Measurements from ENCODE around the gene NPAS3. TPM values are rescaled to one million over a fixed set of nuclear protein-coding genes. Genes with fewer than 3 reads are reported as not detected.
A peak's percentile ranks its signal among the peaks of the same experiment; 100 is the strongest.

NPAS3 gene
- total RNA-seq, 1 experiment from 2014 or later, result 0.36 TPM

DNA sequence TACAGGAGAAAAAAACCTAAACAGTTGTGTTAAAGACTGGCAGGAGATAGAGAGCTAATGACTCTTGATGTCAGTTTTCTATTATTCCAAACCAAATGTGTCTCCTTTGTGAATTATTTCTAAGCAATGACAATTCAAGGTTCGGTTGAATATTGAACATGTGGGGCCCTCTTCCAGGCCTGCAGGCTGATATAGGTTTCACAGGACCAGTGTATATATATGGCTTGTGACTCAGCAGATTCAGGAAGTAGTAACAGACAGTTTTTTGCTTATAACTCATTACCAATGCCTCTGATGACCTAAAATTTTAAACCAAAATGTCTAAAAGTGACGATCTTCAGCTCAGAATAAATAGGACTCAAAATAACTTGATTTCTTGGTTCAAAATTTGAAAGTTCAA lies 33.7 kb upstream of the NPAS3 start:
- Histone ChIP-seq H3K9me3 (ENCODE audit: low read length) (no peaks in the 10 kb centered on the region), H3K4me3 (ENCODE audit: low read length) (no peak overlapping the region), H3K79me2 (ENCODE audit: low read length) (no peaks in the 10 kb centered on the region), H3K27me3 (ENCODE audit: low read length) (no peaks in the 10 kb centered on the region), H3K27ac (ENCODE audit: low read length) (no peak overlapping the region), H4K20me1 (ENCODE audit: low read length) (no peaks in the 10 kb centered on the region), H3F3A (ENCODE audit: low read length, unreplicated experiment) (no peaks in the 10 kb centered on the region), H3K4me1 (ENCODE audit: insufficient read depth, low read length) (peaks cover 14% of the 10 kb centered on the region), H2AFZ (ENCODE audit: low read length) (no peak overlapping the region), H3K4me2 (ENCODE audit: low read length) (no peak overlapping the region), H3K36me3 (ENCODE audit: low read depth, low read length) (no peaks in the 10 kb centered on the region), H3K9ac (ENCODE audit: low read length) (no peak overlapping the region), H3K9me2 (replicated peaks; ENCODE audit: low read length) (no peaks in the 10 kb centered on the region)
- intact Hi-C loops (cut with micrococcal nuclease), result no loop called here
- ATAC-seq, result no peak
- DNase-seq, result no peak
- BruUV-seq (replicated peaks), result no TSS peak
- ChIA-PET CTCF (no interaction called here), POLR2A (ENCODE audit: unreplicated experiment) (no interaction called here)
- no peak for TF ChIP-seq EZH2phosphoT487 (IDR thresholded peaks at IDR 0.05; ENCODE audit: borderline replicate concordance, low read length)
- no peak for TF ChIP-seq CTCF (conservative IDR thresholded peaks at IDR 0.05; ENCODE audit: low read depth, low read length)
- no peak for TF ChIP-seq EZH2 (IDR thresholded peaks at IDR 0.05; ENCODE audit: low read length, unreplicated experiment)

DNA sequence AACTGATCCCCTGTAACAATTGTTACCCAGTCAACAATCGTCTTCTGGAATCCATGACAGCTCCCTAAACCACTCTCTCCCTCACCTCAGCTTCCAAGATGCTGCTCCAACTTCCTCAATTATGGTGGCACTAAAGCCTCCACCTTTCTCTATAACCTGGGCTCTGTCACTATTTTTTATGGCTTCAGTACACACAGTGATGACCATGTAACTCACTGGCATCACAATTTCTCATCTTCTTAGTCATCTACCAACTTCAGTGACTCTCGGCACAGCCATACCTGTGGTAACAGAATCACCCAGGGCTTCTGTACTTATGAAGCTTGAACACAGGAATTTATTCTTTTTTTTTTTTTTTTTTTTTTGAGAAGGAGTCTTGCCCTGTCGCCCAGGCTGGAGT lies 32.0 kb upstream of the NPAS3 start:
- no peaks in the 10 kb centered on the region for H3K36me3 ChIP-seq (ENCODE audit: low read depth, low read length)
- no peak for TF ChIP-seq CTCF (conservative IDR thresholded peaks at IDR 0.05; ENCODE audit: low read depth, low read length)
- no peak for TF ChIP-seq EZH2 (IDR thresholded peaks at IDR 0.05; ENCODE audit: low read length, unreplicated experiment)
- no peak for TF ChIP-seq EZH2phosphoT487 (IDR thresholded peaks at IDR 0.05; ENCODE audit: borderline replicate concordance, low read length)
- no peaks in the 10 kb centered on the region for H3F3A ChIP-seq (ENCODE audit: low read length, unreplicated experiment)
- DNase-seq (peak; percentile 74), ATAC-seq (peak; percentile 56)
- H3K4me3 ChIP-seq (ENCODE audit: low read length), result no peak overlapping the region
- ChIA-PET CTCF (no interaction called here), POLR2A (ENCODE audit: unreplicated experiment) (no interaction called here)
- H3K9ac ChIP-seq (ENCODE audit: low read length), result no peak overlapping the region
- H3K9me2 ChIP-seq (replicated peaks; ENCODE audit: low read length), result no peaks in the 10 kb centered on the region
- H3K4me1 ChIP-seq (ENCODE audit: insufficient read depth, low read length), result peaks cover 18% of the 10 kb centered on the region
- no peak overlapping the region for H2AFZ ChIP-seq (ENCODE audit: low read length)
- no peaks in the 10 kb centered on the region for H3K9me3 ChIP-seq (ENCODE audit: low read length)
- no peak overlapping the region for H3K27ac ChIP-seq (ENCODE audit: low read length)
- no peaks in the 10 kb centered on the region for H3K79me2 ChIP-seq (ENCODE audit: low read length)
- no peaks in the 10 kb centered on the region for H4K20me1 ChIP-seq (ENCODE audit: low read length)
- H3K27me3 ChIP-seq (ENCODE audit: low read length), result no peaks in the 10 kb centered on the region
- no peak overlapping the region for H3K4me2 ChIP-seq (ENCODE audit: low read length)
- BruUV-seq (replicated peaks), result no TSS peak
- intact Hi-C loops (cut with micrococcal nuclease), result no loop called here

GRCh38 chr14:32908196-32909084 lies 30.2 kb upstream of the NPAS3 start:
- no peak for TF ChIP-seq CTCF (conservative IDR thresholded peaks at IDR 0.05; ENCODE audit: low read depth, low read length)
- TF ChIP-seq EZH2phosphoT487 (IDR thresholded peaks at IDR 0.05; ENCODE audit: borderline replicate concordance, low read length), result no peak
- no peak for TF ChIP-seq EZH2 (IDR thresholded peaks at IDR 0.05; ENCODE audit: low read length, unreplicated experiment)
- no peaks in the 10 kb centered on the region for H3K79me2 ChIP-seq (ENCODE audit: low read length)
- H3K4me3 ChIP-seq (ENCODE audit: low read length), result no peak overlapping the region
- no peaks in the 10 kb centered on the region for H3K36me3 ChIP-seq (ENCODE audit: low read depth, low read length)
- ATAC-seq (peak; percentile 66), DNase-seq (peak; percentile 37)
- H3K27ac ChIP-seq (ENCODE audit: low read length), result no peak overlapping the region
- CTCF ChIA-PET, result no interaction called here
- no peaks in the 10 kb centered on the region for H3K9me3 ChIP-seq (ENCODE audit: low read length)
- no peaks in the 10 kb centered on the region for H3K27me3 ChIP-seq (ENCODE audit: low read length)
- no peak overlapping the region for H3K9ac ChIP-seq (ENCODE audit: low read length)
- no peak overlapping the region for H3K4me2 ChIP-seq (ENCODE audit: low read length)
- H3F3A ChIP-seq (ENCODE audit: low read length, unreplicated experiment), result no peaks in the 10 kb centered on the region
- H3K9me2 ChIP-seq (replicated peaks; ENCODE audit: low read length), result no peaks in the 10 kb centered on the region
- H4K20me1 ChIP-seq (ENCODE audit: low read length), result no peaks in the 10 kb centered on the region
- no TSS peak for BruUV-seq (replicated peaks)
- H3K4me1 ChIP-seq (ENCODE audit: insufficient read depth, low read length), result peaks cover 35% of the 10 kb centered on the region
- H2AFZ ChIP-seq (ENCODE audit: low read length), result no peak overlapping the region
- intact Hi-C loops (cut with micrococcal nuclease), result no loop called here
- POLR2A ChIA-PET (ENCODE audit: unreplicated experiment), result no interaction called here

Data from PC-3 (cell line).